ENCODE results near the gene PPRC1. TPM values are rescaled to one million over a fixed set of nuclear protein-coding genes. Genes with fewer than 3 reads are reported as not detected.

The PPRC1 gene
- total and polyA plus RNA-seq, 2 donors (not counting 3 experiments of a cell fraction or from before 2014, with no cell fraction given) = 27.0 to 49.9 TPM

DNA sequence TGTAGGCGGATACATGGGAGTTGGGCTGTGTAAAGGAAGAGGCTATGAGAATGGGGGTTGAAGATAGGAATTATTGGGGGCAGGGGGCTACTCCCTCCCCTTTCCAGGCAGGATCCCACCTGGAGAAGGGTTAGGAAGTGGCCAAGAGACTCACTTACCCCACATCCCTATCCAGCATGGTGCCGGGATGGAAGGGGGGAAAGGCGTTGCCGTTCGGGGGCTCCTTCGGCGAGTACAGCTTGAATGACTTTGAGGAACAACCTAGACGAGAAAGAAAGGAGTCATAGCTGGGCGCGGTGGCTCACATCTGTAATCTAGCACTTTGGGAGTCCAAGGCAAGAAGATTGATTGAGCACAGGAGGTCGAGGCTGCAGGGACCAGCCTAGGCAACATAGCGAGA lies 21.6 kb upstream of the PPRC1 start:
- dilution Hi-C loops (cut with MboI; ENCODE audit: extremely low pct_ligation_motif_present, low sequenced_read_pairs) = no loop called here
- no peak overlapping the region for H3K27ac ChIP-seq (ENCODE audit: insufficient read depth, low read depth, low read length)
- no peak overlapping the region for H3K4me2 ChIP-seq (ENCODE audit: insufficient read depth, low read length)
- H3K9me3 ChIP-seq (replicated peaks; ENCODE audit: control insufficient read depth, insufficient read depth, low read length) = no peaks in the 10 kb centered on the region
- no peaks in the 10 kb centered on the region for H3K9me1 ChIP-seq (replicated peaks; ENCODE audit: control insufficient read depth, extremely low read depth, insufficient read depth, low read length)
- intact Hi-C loops (cut with micrococcal nuclease) = no loop called here
- POLR2A ChIA-PET = no interaction called here
- H3K36me3 ChIP-seq (ENCODE audit: control insufficient read depth in 2 of 2, extremely low read depth in 1 of 2, insufficient read depth in 2 of 2, low read length in 2 of 2) = peaks cover 22 to 45% of the 10 kb centered on the region in 2 experiments
- peaks cover 27% of the 10 kb centered on the region for H3K79me2 ChIP-seq (ENCODE audit: control insufficient read depth, insufficient read depth, low read length)
- no peak overlapping the region for H3K9ac ChIP-seq (replicated peaks; ENCODE audit: extremely low read depth, insufficient read depth, low read length)
- no peak overlapping the region for H3K4me3 ChIP-seq (replicated peaks in 1 of 3; ENCODE audit: insufficient read depth in 1 of 3, low read depth in 1 of 3, low read length in 3 of 3)
- CTCF ChIA-PET = interaction anchor here (0.9 to 1.3 kb wide), 3 partner anchors 9 to 263 kb away, joined by 3 to 5 read pairs (median 4); no protein-coding TSS in a partner anchor
- H3K4me1 ChIP-seq (ENCODE audit: control insufficient read depth, extremely low read depth, insufficient read depth, low read length) = peaks cover 26% of the 10 kb centered on the region
- DNase-seq (ENCODE audit: low read depth, low spot score) = no peak
- no peak for FAIRE-seq
- TF ChIP-seq, protein P1, sequence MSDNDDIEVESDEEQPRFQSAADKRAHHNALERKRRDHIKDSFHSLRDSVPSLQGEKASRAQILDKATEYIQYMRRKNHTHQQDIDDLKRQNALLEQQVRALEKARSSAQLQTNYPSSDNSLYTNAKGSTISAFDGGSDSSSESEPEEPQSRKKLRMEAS (IDR thresholded peaks at IDR 0.05; ENCODE audit: insufficient read depth, insufficient read length) = no peak
- TF ChIP-seq MYC (IDR thresholded peaks at IDR 0.05; ENCODE audit: low read depth, low read length) (no peak), EZH2 (IDR thresholded peaks at IDR 0.05; ENCODE audit: borderline replicate concordance, low read depth, low read length, severe bottlenecking) (no peak), POLR2AphosphoS5 (IDR thresholded peaks at IDR 0.05; ENCODE audit: insufficient read depth, low read depth, low read length) (no peak), JUN (IDR thresholded peaks at IDR 0.05; ENCODE audit: borderline replicate concordance, insufficient read depth, insufficient read length, low read depth) (no peak), POLR2A (IDR thresholded peaks at IDR 0.05; ENCODE audit: low read depth, low read length) (no peak), GATA2 (IDR thresholded peaks at IDR 0.05; ENCODE audit: insufficient read depth, insufficient read length, low read depth, low read length) (no peak), FOS (IDR thresholded peaks at IDR 0.05; ENCODE audit: borderline replicate concordance, insufficient read depth, low read length) (no peak)
- TF ChIP-seq, protein P2, sequence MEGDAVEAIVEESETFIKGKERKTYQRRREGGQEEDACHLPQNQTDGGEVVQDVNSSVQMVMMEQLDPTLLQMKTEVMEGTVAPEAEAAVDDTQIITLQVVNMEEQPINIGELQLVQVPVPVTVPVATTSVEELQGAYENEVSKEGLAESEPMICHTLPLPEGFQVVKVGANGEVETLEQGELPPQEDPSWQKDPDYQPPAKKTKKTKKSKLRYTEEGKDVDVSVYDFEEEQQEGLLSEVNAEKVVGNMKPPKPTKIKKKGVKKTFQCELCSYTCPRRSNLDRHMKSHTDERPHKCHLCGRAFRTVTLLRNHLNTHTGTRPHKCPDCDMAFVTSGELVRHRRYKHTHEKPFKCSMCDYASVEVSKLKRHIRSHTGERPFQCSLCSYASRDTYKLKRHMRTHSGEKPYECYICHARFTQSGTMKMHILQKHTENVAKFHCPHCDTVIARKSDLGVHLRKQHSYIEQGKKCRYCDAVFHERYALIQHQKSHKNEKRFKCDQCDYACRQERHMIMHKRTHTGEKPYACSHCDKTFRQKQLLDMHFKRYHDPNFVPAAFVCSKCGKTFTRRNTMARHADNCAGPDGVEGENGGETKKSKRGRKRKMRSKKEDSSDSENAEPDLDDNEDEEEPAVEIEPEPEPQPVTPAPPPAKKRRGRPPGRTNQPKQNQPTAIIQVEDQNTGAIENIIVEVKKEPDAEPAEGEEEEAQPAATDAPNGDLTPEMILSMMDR (IDR thresholded peaks at IDR 0.05; ENCODE audit: extremely low read depth in 1 of 2, insufficient read depth in 1 of 2, low read depth in 1 of 2, low read length in 2 of 2) = no peak
- no TSS peak for BruUV-seq (replicated peaks)
- H3K27me3 ChIP-seq (ENCODE audit: control insufficient read depth in 2 of 2, insufficient read depth in 2 of 2, low read length in 2 of 2) = no peaks in the 10 kb centered on the region
- no peak overlapping the region for H2AFZ ChIP-seq (ENCODE audit: low read depth, low read length)
- no peaks in the 10 kb centered on the region for H4K20me1 ChIP-seq (replicated peaks; ENCODE audit: control insufficient read depth, extremely low read depth, insufficient read depth, low read length)

All from endothelial cell of umbilical vein (primary cell).